ENCODE data around the gene MTNR1B.

DNA sequence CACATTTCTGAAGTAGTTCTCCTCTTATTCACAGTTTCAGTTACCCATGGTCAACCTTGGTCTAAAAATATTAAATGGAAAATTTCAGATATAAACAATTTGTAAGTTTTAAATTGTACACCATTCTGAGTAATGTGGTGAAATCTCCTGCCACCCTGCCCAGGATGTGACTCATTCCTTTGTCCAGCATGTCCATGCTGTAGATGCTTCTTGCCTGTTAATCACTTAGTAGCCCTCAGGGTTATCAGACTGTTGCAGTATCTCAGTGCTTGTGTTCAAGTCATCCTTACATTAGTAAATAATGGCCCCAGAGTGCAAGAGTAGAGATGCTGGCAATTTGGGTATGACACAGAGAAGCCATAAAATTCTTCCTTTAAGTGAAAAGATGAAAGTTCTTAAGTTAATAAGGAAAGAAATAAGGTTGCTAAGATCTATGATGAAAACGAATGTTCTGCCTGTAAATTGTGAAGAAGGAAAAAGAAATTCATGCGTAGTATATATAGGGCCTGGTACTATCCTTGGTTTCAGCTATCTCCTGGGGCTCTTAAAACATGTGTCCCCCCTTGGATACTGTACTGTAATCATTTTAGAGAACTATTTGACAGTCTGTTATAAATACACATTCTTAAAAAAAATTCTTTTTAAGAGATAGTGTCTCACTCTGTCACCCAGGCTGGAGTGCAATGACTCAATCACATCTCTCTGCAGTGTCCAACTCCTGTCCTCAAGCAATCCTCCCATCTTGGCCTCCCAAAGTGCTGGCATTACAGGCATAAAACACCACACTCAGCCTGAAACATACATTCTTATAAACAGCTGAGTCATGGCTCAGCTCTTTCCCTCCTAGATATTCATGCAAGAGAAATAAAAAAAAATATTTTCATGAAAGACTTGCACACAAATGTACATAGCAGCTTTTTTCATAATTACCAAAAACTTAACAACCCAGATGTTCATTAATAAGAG, 31.3 kb downstream of the MTNR1B start:
- TF ChIP-seq EZH2phosphoT487 (IDR thresholded peaks at IDR 0.05; ENCODE audit: insufficient read depth, low read depth) (no peak), EZH2 (IDR thresholded peaks at IDR 0.05; ENCODE audit: insufficient read depth, poor library complexity, severe bottlenecking) (no peak)
